Upper lobe of left lung (tissue), 6 donors: ENCODE measurements around the gene CCDC197. TPM values are rescaled to one million over a fixed set of nuclear protein-coding genes. Genes with fewer than 3 reads are reported as not detected.

Source experiments
- ATAC-seq, 2 donors: fragments of 200-7000 bp; cut with Tn5 transposase; one replicate each; pipeline ENCODE4 v1.9.1; 2022; ENCODE audit warnings: mild to moderate bottlenecking in 2 of 2, moderate library complexity in 2 of 2; ENCODE audit not compliant: low FRiP score in 2 of 2
- DNase-seq, 2 donors: peaks; one replicate each; pipeline ENCODE4 v3.0.0-alpha.2; 2019 to 2020
- H3K27ac ChIP-seq, 4 donors: fragments of 200-600 bp; sonication (generic); one replicate each; pipeline ENCODE4 v1.5.1; 2016 to 2019
- H3K27me3 ChIP-seq, 4 donors: fragments of 200-600 bp; sonication (generic); one replicate each; pipeline ENCODE4 v1.5.1; 2017 to 2019
- H3K36me3 ChIP-seq, 4 donors: fragments of 200-600 bp; sonication (generic); one replicate each; pipeline ENCODE4 v1.5.1; 2016 to 2019
- H3K4me1 ChIP-seq, 4 donors: fragments of 200-600 bp; sonication (generic); one replicate each; pipeline ENCODE4 v1.5.1; 2018 to 2019
- H3K4me3 ChIP-seq, 4 donors: fragments of 200-600 bp; sonication (generic); one replicate each; pipeline ENCODE4 v1.5.1; 2017 to 2019; ENCODE audit warnings: mild to moderate bottlenecking in 2 of 4, moderate library complexity in 1 of 4
- H3K9me3 ChIP-seq, 4 donors: fragments of 200-600 bp; sonication (generic); one replicate each; pipeline ENCODE4 v1.5.1; 2018 to 2019
- CTCF ChIP-seq, 6 experiments: fragments of 450-650 bp in 4 of 6; fragments of 200-600 bp in 2 of 6; sonication (generic) in 2 of 6; IDR thresholded peaks; one replicate each; pipeline ENCODE4 v1.5.1; 2016 to 2019; ENCODE audit warnings: antibody characterized with exemption in 6 of 6
- EP300 ChIP-seq, 4 donors: sonication (generic); formaldehyde crosslinking; IDR thresholded peaks; one replicate each; pipeline ENCODE4 v1.5.1; 2017; ENCODE audit warnings: antibody characterized with exemption in 4 of 4, control low read depth in 2 of 4
- POLR2A ChIP-seq, 4 donors: fragments of 450-650 bp; IDR thresholded peaks; one replicate each; pipeline ENCODE4 v1.5.1; 2016 to 2017; ENCODE audit warnings: antibody characterized with exemption in 4 of 4, mild to moderate bottlenecking in 2 of 4
- POLR2AphosphoS5 ChIP-seq, 2 donors: sonication (generic); formaldehyde crosslinking; IDR thresholded peaks; one replicate each; pipeline ENCODE4 v1.5.1; 2017; ENCODE audit warnings: antibody characterized with exemption in 2 of 2
- WGBS, 2 donors: methylation state at CpG; one replicate each; pipeline ENCODE4 v1.1.5; 2017 to 2018; 5-methylcytosine and 5-hydroxymethylcytosine counted together
- small RNA-seq, 4 donors: library from RNA; depleted of rRNA; stranded (forward); fragments of <200 nt; gene quantifications; one replicate each; pipeline ENCODE3, GENCODE V24; 2016
- total RNA-seq, 6 donors: library from RNA; depleted of rRNA in 4 of 6; stranded (reverse); fragments of >200 nt in 4 of 6; gene quantifications; one replicate each; pipeline versions ENCODE4 v1.1.0 to v1.2.1, GENCODE V29; 2016 to 2021
- donor health status: DM: no; HTN: no; CAD: no; lungs with moderate emphysema.
- donor health status: DM: no; HTN: yes; CAD: no; lungs with severe emphysema.

The CCDC197 gene
- total RNA-seq, 6 donors from 2014 or later = not detected

- H3K27ac ChIP-seq = no peak overlapping the region
- H3K9me3 ChIP-seq = no peaks in the 10 kb centered on the region
- peaks cover 43 to 99% (median 91%) of the 10 kb centered on the region in 4 donors for H3K36me3 ChIP-seq
- DNase-seq = no peak
- no peak for ATAC-seq
- H3K4me3 ChIP-seq = no peak overlapping the region
- 84 to 85% methylated on average over 6 of the region's 6 CpGs for WGBS, 2 donors
- H3K4me1 ChIP-seq = peaks cover 0 to 14% (median 2%) of the 10 kb centered on the region in 4 donors
- H3K27me3 ChIP-seq = no peaks in the 10 kb centered on the region
- TF ChIP-seq POLR2AphosphoS5 (IDR thresholded peaks at IDR 0.05) (no peak), CTCF (IDR thresholded peaks at IDR 0.05) (no peak), POLR2A (IDR thresholded peaks at IDR 0.05) (no peak), EP300 (IDR thresholded peaks at IDR 0.05) (no peak)
These were observed 59.6 kb downstream of the CCDC197 start for GRCh38 chr14:94056579-94057308.

- Histone ChIP-seq H3K4me1 (peaks cover 5 to 14% (median 8%) of the 10 kb centered on the region in 4 donors), H3K36me3 (peaks cover 45 to 97% (median 82%) of the 10 kb centered on the region in 4 donors), H3K27me3 (no peaks in the 10 kb centered on the region), H3K27ac (no peak overlapping the region), H3K9me3 (no peaks in the 10 kb centered on the region), H3K4me3 (no peak overlapping the region)
- TF ChIP-seq EP300 (IDR thresholded peaks at IDR 0.05) = no peak
- no peak for TF ChIP-seq CTCF (IDR thresholded peaks at IDR 0.05)
- TF ChIP-seq POLR2A (IDR thresholded peaks at IDR 0.05) = no peak
- no peak for TF ChIP-seq POLR2AphosphoS5 (IDR thresholded peaks at IDR 0.05)
- no peak for ATAC-seq
- 78 to 84% methylated on average over 1 of the region's 1 CpG for WGBS, 2 donors
- no peak for DNase-seq
These were observed 61.1 kb downstream of the CCDC197 start for GRCh38 chr14:94058128-94058673.

Small RNAs within 50 kb of the gene (small RNA-seq; reads per million reads assigned to genes)
- gene MIR4506 = 0 reads per million in 4 donors

Other genes starting within 250 kb of the CCDC197 start
- gene PRIMA1, start 208.8 kb upstream of the CCDC197 start, total RNA-seq = 1 to 10 TPM in 2 of 6 donors, under 1 TPM in 4; under 0.01 to 1.8 (median 0.62) TPM
- 10 to 100 TPM in 1 of 6 donors, 1 to 10 TPM in 3, not detected in 2; 1.6 to 13.4 (median 1.9) TPM for gene FAM181A, start 70.0 kb upstream of the CCDC197 start, total RNA-seq
- gene ASB2, start 20.7 kb upstream of the CCDC197 start, total RNA-seq = 1 to 10 TPM in 3 of 6 donors, under 1 TPM in 2, not detected in 1; 0.76 to 2.2 (median 1.9) TPM
- gene OTUB2, start 29.0 kb downstream of the CCDC197 start, total RNA-seq = 1 to 10 TPM in 4 of 6 donors, under 1 TPM in 2; 0.22 to 1.8 (median 1.1) TPM
- gene DDX24, start 83.9 kb downstream of the CCDC197 start, total RNA-seq = 100 to 1,000 TPM; 124 to 189 (median 154) TPM
- gene IFI27L1, start 84.0 kb downstream of the CCDC197 start, total RNA-seq = 10 to 100 TPM in 4 of 6 donors, 1 to 10 TPM in 2; 8.0 to 19.8 (median 15.2) TPM
- 100 to 1,000 TPM; 210 to 729 (median 328) TPM for gene IFI27, start 113.4 kb downstream of the CCDC197 start, total RNA-seq
- gene IFI27L2, start 132.3 kb downstream of the CCDC197 start, total RNA-seq = 100 to 1,000 TPM in 2 of 6 donors, 10 to 100 TPM in 4; 45.2 to 118 (median 70.8) TPM
- 10 to 100 TPM in 2 of 6 donors, 1 to 10 TPM in 4; 3.0 to 18.4 (median 6.3) TPM for gene PPP4R4, start 177.0 kb downstream of the CCDC197 start, total RNA-seq